HG02759 (cell line): Measurements from ENCODE around the gene COQ3.
"Not testable (repeated sequence)": the region's sequence is repeated elsewhere in the genome, so short reads cannot be mapped to it uniquely, and the experiment has no call there.

Experiments used
- ATAC-seq: cut with Tn5 transposase; IDR thresholded peaks from one replicate; pipeline ENCODE4 v1.9.1; 2021; ENCODE audit warnings: mild to moderate bottlenecking, moderate library complexity; ENCODE audit not compliant: unreplicated experiment

COQ3 gene

DNA sequence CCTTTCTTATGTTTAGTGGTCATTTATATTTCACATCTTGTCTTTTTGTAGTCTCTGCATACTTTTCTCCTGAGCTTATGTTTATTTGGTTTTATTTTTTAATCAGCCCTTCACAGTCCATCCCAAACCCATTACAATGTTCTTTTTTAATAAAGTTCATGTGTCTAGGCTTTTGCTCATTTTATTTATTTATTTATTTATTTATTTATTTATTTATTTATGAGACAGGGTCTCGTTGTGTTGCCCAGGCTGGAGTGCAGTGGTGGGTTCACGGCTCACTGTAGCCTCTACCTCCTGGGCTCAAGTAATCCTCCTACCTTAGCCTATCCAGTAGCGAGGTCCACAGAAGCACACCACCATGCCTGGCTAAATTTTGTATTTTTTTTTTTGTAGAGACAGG lies 3.1 kb downstream of the COQ3 start:
- ATAC-seq = no peak

DNA sequence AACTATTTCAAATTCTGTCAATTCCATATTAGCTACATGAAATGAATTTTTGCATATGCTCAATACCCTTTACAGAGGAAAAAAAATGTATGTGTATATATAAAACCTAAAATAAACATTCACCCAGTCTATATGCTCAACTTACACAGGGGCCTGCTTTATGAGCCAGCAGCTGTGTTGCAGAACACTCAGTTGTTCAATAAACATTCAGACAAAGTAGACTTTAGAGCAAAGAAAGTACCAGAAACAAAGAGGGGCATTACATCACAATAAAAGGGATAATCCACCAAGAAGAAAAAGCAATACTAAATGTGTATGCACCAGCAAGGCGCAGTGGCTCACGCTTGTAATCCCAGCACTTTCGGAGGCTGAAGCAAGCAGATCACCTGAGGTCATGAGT lies 9.5 kb downstream of the COQ3 start:
- ATAC-seq = no peak

DNA sequence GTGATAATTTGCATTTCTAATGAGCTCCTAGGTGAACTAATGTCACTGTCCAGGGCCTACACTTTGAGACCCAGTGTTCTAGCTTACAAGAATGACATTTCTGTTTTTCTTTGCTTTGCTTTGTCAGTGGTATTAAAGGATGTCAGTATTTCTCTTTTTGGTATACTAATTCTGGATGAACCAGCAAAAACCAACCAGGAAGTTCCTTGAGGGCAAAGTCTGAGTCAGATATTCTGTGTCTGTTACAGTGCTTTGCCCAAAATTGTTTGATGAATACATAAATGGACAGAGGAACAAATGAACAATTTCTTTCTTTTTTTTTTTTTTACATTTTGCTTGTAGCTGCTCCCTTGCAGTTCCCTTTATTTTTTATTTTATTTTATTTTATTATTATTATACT lies 15.4 kb downstream of the COQ3 start:
- no peak for ATAC-seq

DNA sequence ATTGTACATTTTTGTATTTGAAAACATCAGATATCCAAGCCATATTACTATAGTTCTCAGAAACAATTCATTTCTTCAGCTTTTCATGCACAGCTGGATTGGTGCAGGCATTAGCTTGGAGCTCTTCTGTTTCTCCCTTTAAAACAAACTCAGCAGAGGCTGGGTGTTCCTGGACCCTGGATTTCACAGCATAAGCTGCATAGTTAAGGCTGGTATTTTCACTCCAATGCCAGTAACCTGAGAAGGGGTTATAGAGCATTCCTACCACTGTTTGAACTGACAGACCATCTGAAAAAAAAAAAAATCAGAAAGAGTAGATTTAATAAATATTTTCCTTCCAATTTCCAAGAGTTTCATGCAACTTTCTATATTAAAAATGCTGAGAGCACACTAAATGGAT lies 24.5 kb downstream of the COQ3 start:
- no peak for ATAC-seq

DNA sequence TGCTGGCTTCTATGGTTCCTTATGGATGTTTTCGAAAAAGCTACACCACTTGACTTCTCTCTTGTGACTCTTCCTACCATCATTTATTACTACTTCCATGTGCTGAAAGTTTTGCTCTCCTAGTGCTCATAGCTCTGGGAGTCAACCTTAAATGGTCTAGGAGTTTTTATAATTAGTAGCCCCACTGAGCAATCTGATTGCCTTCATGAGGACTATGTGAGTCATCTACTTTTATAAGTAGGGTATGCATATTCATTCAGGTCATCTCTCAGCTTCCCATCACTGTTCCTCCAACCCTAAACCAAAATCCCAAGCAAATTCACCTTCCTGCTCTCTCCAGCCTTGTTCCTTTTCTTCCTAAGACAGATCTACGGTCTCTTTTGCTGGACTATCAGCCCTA lies 27.1 kb downstream of the COQ3 start:
- no peak for ATAC-seq

DNA sequence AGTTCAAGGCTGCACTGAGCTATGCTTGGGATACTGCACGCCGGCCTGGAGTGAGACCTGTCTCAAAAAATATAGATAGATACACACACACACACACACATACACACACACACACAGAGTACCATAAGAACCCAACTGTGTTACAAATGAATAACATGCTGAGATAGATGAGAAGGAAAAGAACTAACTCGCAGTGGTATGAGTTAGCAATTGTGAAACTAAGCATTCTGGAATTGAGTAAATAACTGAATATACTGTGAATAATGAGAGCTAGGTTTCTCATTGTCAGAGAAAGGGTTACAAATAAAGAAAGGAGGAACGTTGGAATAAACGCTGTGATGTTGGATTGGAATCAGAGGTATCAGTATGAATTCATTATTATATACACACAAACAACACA lies 30.0 kb downstream of the COQ3 start:
- ATAC-seq = peak; percentile 93

DNA sequence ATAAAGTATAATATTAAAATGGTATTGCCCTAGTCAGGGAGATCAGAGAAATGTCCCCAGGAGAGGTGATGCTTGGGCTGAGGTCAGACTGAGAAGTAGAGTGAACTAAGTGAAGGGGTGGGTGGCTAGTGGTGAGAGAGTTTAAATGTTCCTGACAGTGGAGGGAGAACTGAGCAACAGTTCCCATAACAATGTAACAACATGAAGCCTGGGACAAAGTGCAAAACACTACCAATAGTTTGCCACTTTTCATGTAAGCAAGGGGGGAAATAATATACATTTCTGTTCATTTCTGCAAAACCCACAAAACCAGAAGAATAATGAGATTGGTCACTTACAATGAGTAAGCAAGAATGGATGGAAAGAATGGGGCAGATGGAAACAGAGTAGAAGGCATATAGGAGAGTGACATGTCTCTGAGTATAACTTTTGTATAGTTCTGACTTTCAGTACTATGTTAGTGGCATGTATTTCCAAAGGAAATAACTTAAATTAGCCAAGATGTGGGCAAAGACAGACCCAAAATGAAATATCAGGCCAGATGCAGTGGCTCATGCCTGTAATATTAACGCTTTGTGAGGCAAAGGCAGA lies 31.2 kb downstream of the COQ3 start:
- ATAC-seq = no peak

DNA sequence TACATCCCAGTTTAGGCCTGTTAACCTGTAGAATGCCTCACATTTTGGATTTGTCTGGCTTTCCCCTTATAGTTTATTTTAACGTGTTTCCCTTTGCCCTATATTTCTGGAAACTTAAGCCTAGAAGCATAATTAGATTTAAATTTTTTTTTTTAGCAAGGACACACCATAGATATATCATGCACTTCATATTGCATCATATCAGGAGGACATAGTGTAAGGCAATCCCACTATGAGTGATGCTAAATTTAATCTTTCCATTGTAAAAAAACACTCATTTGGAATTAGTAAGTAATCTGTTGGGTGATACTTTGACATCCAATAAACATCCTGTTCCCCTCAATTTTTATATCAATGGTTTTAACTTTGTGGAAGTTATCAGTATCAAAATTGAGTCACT lies 34.2 kb downstream of the COQ3 start:
- ATAC-seq = no peak

DNA sequence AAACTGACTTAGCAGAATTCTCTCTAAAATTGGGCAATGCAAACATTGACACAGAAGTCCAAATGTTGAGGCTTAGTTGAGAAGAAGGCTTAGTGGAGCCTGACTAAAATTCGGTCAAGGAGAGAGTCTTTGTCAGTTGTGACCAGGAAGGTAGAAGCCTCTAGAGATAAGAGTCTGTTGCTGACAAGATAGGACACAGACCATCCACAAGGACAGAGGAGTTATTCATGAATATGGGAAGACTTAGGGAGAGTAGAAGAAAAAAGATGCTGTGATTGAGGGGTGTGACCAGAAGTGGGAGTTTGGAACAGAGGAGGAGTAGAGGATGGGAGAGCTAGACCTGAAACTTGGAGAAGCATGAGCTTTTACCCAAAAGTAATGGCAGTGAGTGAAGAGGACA lies 37.4 kb downstream of the COQ3 start:
- no peak for ATAC-seq

DNA sequence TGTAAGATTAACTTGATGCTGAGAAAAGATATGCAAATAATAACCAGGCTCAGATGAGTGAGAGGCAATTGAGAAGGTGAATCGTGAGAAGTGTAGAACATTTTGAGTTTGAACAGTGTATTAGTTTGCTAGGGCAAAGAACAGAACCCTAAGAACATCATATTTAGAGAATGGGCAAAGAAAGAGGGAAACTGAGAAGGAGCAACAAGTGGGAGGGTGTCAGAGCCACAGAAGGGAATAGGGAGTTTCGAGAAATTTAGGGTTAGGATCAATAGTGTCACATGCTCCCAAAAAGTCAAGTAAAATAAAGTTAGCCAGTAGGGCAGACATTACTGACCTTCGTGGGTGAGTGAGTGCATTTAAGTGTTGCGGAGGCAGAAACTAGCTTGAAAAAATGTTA lies 39.0 kb downstream of the COQ3 start:
- ATAC-seq = no peak

DNA sequence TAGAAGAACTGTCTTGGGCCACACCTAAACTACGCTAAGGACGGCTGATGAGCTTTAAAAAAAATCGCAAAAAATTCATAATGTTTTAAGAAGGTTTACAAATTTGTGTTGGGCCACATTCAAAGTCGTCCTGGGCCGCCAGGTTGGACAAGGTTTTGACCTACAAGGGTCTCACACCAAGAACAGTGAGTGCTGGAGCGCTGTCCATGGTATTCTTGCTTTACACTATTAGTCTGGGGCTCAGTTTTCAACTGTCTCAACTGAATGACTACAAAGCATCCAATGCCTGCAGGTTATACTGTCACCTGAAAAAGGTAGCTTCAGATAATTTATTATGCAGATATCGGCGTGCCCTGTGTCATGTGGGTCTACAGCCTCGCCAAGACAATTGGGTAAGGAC lies 40.9 kb downstream of the COQ3 start:
- no peak for ATAC-seq

DNA sequence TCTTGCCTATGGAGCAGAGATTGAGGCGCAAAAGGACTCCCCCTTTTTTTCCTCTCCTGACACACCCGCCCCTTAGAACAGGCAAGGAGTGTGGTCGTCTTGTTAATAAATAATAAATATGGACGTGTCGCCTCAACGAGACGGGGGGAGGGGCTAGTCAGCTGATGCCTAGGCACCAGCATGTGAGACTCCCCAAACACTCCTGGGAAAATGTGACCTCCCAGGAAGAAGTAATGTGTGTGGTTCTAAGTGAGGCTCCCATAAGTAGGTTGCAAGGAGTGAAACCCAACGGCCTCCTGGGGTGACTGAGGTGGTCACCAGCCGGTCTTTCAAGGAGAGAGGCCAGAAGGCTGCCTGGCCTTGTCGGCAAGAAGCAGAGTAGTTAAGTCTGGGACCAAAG lies 43.4 kb downstream of the COQ3 start:
- no peak for ATAC-seq

DNA sequence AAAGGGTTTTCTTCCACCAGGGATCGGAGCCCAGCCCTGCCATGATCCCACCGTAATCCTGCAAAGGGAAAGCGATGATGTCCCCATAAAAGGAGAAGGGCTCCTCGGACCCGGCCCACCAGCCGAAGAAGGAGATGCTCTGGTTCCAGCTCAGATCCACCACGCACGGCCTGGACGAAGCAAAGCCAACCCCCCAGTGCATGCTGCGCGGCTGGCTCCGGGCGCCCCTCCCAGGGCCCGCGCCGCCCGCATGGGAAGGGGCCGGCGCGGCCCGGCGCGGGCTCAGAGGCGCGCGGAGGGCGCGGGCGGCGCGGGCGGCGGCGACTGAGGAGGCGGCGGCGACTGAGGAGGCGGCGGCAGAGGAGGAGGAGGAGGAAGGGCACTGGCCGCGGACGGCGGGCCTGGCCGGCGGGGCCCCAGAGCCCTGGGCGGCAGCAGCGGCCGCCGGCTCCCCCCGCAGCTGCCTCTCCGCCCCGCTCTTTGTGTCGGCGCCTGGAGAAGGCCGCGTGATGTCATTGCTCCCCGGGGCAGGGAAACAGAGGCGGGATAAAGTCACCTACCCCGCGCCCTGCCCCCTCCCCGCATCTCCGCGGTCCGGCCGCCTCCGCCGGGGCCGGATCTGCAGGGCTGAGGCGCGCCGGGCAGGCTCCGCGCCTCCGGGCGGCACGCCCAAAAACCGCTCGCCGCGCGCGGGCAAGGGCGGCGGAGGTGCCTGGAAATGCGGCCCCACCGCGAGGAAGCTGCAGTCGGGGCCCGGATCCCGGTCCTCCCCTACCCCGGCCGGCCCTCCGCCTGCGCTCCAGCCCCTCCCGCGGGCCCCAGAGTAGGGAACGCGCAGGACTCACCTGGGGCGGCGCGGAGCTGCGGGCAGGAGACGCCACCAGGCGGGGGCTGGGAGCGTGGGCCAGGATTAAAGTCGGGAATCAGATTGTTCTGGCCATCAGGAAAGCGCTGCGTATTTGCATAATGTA lies 44.5 kb downstream of the COQ3 start, which contains the start of gene FAXC:
FAXC (minus strand) TSS at position 504 of the 971 bp plus-strand sequence; CDS start at position 202, 302 bp downstream.
- peak; percentile 71 for ATAC-seq

DNA sequence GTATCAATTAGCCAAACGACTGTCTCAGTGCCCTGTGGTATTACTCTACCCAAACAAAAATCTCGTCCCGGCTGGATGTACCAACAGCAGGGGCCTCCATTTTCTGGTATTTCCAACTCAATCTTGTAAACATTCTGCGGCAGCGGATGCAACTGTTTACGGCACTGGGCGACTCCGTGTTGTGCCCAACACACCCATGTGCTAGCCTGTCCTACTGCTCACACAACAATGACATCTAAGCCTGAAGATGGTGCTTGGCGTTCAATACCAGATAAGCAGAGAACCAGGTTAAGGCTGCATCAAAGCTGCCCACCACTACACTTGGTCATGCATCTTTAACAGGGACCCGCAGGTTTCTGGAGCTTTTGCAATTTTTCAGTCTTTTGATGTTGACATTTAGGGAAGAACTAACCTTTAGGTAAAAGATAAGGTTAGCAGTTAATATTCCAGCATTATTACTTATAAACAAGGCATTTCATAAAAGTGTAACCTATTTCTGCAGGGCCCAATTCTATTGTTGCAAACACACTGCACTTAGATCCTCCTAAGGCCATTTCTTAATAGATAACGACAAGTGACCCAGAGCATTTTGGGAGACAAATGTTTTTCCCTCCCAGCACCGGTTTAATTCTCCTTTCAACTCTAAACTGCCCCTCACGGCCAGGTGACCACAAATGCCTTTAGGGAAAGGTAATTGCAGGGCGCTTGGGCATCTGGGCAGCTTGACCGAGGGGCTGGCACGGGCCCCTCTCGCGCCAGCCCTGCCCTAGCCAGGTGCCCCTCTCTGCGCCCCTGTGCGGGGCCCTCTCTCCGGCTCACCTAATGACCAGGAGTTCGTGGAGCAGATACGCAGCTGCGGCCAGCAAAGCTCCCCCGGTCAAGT lies 45.5 kb downstream of the COQ3 start:
- no peak for ATAC-seq

DNA sequence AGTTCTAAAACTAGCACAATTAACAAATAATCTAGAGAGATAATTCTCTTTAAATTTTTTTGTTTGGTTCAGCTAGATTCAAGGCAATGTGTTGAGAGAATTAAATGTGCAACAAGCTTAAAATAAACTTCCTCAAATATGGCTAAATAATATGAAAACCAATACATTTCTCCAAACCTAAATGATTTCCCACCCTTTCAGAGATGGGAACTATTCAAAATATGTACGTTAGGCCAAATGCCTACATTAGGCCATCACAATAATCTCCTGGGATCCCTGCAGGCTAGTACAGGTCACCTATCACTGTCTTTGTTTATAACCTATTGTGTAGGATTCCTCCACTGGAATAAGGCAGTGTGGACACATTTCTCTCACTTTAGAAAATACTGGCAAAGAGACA lies 46.2 kb downstream of the COQ3 start:
- no peak for ATAC-seq

DNA sequence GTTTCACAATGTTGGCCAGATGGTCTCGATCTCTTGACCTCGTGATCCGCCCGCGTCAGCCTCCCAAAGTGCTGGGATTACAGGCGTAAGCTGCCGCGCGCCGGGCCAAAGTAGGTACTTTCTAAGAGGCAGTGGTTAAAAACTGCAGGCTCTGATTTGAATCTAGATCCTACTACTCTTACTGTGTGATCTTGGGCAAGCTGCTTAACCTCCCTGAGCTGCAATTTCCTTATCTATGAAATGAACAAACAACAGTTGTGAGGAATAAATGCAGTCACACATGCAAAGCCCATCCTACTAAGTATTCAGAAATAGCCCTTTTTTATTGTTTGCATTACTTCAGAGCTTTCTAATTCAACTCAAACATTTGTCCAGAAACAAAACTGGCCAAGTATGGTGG lies 47.4 kb downstream of the COQ3 start:
- ATAC-seq = no peak

DNA sequence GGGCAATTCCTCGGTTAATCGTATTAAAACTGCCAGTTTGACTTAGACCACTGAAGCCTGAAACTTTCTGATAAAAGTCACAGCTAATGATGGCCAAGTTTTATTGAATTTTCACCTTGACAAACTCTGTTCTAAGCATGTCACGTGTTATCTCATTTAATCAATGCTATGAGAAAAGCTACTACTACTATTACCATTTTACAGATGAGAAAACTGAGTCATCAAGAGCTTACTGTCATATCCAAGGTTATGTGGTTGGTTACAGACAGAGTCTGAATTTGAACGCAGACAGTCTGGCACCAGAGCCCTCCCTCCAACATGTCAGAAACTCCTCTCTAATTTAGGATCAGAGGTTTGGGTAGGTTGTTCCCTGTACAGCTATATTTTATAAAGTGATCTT lies 48.8 kb downstream of the COQ3 start:
- ATAC-seq = no peak

DNA sequence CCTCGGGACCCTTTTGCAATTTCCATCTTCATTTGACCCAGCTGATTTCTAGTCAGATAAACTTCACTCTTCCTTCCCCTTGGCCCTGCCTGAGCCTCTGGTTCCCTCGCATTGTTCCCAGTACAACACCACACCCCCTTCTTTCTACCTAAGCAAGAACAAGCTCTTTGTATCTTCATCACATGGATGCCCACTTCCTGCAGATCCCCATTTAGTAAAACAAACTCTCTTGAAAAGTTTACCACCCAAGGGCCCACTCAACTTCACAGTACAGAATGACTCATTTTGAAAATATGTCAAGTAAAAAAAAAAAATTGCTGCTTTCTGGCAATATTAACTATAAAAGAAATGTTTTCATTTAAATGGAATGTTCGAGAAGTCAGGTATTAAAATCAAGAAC lies 49.7 kb downstream of the COQ3 start:
- ATAC-seq = peak; percentile 39

DNA sequence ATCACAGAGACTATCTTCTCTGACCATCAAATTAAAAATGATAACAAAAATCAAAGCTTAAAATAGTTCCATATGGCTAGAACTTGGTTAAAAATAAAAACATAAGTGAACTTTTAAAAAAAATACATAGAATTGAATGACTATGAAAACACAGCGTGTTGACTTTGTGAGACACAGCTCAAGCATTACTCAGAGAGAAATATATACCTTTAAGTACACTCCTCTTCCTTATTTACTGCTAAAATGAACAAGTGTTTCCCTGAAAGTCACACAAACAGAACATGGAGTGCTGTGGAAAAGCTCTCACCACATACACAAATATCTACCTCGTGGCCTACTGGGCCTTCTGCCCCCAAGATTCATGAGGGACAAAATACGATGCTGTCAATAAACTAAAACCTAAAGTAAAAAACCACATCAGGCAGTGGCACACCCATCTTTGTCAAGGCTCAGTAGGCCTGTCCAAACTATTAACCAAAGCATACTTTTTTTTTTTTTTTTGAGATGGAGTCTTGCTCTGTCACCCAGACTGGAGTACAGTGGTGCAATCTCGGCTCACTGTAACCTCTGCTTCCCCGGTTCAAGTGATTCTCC lies 52.0 kb downstream of the COQ3 start:
- peak; percentile 75 for ATAC-seq

DNA sequence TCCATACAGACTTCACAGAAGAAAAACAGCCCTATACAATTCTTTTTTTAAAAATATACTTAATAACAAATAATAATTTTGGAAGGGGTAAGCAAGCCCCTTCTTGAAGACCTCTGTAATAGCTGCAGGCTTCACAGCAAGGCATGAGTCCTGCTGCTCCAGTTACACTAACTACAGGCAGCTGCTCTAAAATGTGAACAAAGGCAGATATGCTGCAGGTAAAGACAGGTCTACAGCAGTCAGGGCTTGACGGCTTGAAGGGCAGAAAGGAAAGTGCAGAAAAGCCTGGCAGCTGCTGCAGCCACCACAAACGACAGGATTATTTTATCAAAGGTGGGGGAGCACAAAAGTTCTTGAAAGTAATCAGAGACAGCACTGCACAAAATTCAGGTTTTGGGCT lies 55.8 kb downstream of the COQ3 start:
- no peak for ATAC-seq

DNA sequence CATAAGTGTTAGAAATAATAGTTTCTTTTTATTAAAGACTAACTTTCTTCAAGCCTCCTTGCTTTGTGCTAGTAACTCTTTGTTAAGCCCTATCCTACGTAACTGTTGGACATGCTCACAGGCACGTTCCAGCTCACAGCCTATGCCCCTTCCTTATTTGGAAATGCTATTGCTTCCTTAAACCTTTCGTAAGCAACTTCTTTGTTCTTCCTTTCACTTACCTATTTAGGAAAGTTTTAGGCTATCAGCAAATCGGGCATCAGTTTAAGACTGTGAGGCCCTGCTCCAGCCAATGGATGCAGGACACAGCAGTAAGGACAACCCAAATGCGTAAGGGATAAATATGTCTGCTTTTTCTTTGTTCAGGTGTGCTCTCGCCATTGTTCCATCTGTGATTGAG lies 58.7 kb downstream of the COQ3 start:
- ATAC-seq = not testable (repeated sequence)
